ENCODE data around the gene ASPN. TPM values are rescaled to one million over a fixed set of nuclear protein-coding genes. Genes with fewer than 3 reads are reported as not detected.

The ASPN gene
- total RNA-seq (2022; extraction: Qiagen RNA extraction), result not detected in 5 replicates

DNA sequence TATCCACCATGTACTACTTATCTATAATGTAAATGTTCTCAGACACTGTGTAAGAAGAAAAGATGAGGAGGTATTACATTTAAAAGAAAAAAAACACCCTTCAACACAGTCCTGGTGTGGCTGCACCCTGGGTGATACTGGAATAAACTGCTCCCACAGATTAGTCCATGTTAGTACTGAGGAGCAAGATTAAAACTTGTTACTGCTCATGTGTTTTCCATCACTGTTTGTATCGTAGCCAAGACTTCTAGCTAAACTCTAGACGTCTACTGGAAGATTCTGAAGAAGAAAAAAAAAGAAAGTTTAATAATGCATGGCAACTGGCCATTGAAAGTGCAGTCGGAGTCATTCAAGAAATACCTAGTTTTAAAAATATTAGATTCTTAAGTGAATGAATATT lies at the start of gene ASPN:
Gene ASPN, minus strand, starts transcription at position 178 of the 400 bp plus-strand sequence.

GRCh38 chr9:92424340-92424739 lies 58.0 kb downstream of the ASPN start, which contains the start of gene OMD:
OMD (minus strand) TSS chr9:92424471; CDS start chr9:92417558, 6,913 bp downstream.

Other genes with a start within 250 kb of the ASPN start
- 93.7 to 109 TPM (median 95.5 TPM) in 5 replicates for gene IARS1, start 188.8 kb downstream of the ASPN start, total RNA-seq (2022; extraction: Qiagen RNA extraction)
- 29.5 to 31.4 TPM (median 30.4 TPM) in 5 replicates for gene NOL8, start 157.2 kb downstream of the ASPN start, total RNA-seq (2022; extraction: Qiagen RNA extraction)
- gene CENPP, start 156.6 kb downstream of the ASPN start, total RNA-seq (2022; extraction: Qiagen RNA extraction), result 7.1 to 9.0 TPM (median 7.6 TPM) in 5 replicates
- not detected in 5 replicates for gene OGN, start 77.9 kb downstream of the ASPN start, total RNA-seq (2022; extraction: Qiagen RNA extraction)
- gene OMD, start 58.0 kb downstream of the ASPN start, total RNA-seq (2022; extraction: Qiagen RNA extraction), result not detected in 5 replicates
- gene ECM2, start 53.5 kb upstream of the ASPN start, total RNA-seq (2022; extraction: Qiagen RNA extraction), result 0.10 to 0.16 TPM (median 0.15 TPM) in 5 replicates
- gene IPPK, start 187.6 kb upstream of the ASPN start, total RNA-seq (2022; extraction: Qiagen RNA extraction), result 12.5 to 14.6 TPM (median 14.1 TPM) in 5 replicates